ENCODE results near the gene CNTN1. TPM values are rescaled to one million over a fixed set of nuclear protein-coding genes. Genes with fewer than 3 reads are reported as not detected.

The CNTN1 gene
- polyA plus RNA-seq, 1 donor from 2014 or later, result 101 TPM

DNA sequence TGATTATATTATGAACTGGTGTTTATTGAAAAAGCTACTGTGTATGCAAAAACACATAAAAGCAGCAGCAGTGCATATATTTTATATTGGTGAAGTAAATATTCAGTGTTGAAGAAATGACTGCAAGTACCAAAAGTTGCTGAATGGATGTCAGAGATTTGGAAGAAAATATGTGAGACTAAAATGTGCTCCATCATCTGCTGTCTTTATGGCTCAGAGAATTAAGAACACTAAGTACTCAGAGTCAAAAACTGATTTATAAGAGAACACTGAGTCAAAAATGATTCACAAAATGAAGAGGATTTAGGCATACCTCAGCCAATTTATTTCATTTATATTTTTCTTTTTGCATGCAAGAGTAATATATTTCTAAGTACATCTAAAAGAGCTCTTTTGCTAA is 409.6 kb downstream of the CNTN1 start:
- Histone ChIP-seq H4K20me1 (ENCODE audit: insufficient read depth) (no peaks in the 10 kb centered on the region), H3F3A (ENCODE audit: insufficient read depth, low read length, poor library complexity, severe bottlenecking) (no peaks in the 10 kb centered on the region), H3K36me3 (ENCODE audit: insufficient read depth, low read length) (no peaks in the 10 kb centered on the region), H3K9me2 (ENCODE audit: insufficient read depth, low read length) (no peaks in the 10 kb centered on the region), H3K27me3 (ENCODE audit: insufficient read depth, low read depth, low read length) (no peaks in the 10 kb centered on the region), H2AFZ (ENCODE audit: low read depth, low read length) (no peak overlapping the region), H3K27ac (ENCODE audit: low read length) (no peak overlapping the region), H3K4me2 (ENCODE audit: low read length) (no peak overlapping the region), H3K4me3 (ENCODE audit: low read length) (no peak overlapping the region), H3K9ac (ENCODE audit: low read length) (no peak overlapping the region), H3K9me3 (ENCODE audit: low read length) (no peaks in the 10 kb centered on the region), H3K79me2 (replicated peaks; ENCODE audit: insufficient read depth, low read length) (no peaks in the 10 kb centered on the region)
- TF ChIP-seq EZH2 (IDR thresholded peaks at IDR 0.05; ENCODE audit: borderline replicate concordance, insufficient read depth, low read length, poor library complexity, severe bottlenecking), result no peak
- TF ChIP-seq, protein P1, sequence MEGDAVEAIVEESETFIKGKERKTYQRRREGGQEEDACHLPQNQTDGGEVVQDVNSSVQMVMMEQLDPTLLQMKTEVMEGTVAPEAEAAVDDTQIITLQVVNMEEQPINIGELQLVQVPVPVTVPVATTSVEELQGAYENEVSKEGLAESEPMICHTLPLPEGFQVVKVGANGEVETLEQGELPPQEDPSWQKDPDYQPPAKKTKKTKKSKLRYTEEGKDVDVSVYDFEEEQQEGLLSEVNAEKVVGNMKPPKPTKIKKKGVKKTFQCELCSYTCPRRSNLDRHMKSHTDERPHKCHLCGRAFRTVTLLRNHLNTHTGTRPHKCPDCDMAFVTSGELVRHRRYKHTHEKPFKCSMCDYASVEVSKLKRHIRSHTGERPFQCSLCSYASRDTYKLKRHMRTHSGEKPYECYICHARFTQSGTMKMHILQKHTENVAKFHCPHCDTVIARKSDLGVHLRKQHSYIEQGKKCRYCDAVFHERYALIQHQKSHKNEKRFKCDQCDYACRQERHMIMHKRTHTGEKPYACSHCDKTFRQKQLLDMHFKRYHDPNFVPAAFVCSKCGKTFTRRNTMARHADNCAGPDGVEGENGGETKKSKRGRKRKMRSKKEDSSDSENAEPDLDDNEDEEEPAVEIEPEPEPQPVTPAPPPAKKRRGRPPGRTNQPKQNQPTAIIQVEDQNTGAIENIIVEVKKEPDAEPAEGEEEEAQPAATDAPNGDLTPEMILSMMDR (IDR thresholded peaks at IDR 0.05; ENCODE audit: poor library complexity, severe bottlenecking), result no peak
- TF ChIP-seq SMC3 (conservative IDR thresholded peaks at IDR 0.05; ENCODE audit: poor library complexity), result no peak
- TF ChIP-seq MXI1 (conservative IDR thresholded peaks at IDR 0.05; ENCODE audit: poor library complexity, severe bottlenecking), result no peak
- TF ChIP-seq RAD21 (conservative IDR thresholded peaks at IDR 0.05), result no peak
- no peak for TF ChIP-seq TAF1 (IDR thresholded peaks at IDR 0.05; ENCODE audit: low read depth)
- no peak for TF ChIP-seq EP300 (conservative IDR thresholded peaks at IDR 0.05; ENCODE audit: poor library complexity, severe bottlenecking)
- TF ChIP-seq, protein P2, sequence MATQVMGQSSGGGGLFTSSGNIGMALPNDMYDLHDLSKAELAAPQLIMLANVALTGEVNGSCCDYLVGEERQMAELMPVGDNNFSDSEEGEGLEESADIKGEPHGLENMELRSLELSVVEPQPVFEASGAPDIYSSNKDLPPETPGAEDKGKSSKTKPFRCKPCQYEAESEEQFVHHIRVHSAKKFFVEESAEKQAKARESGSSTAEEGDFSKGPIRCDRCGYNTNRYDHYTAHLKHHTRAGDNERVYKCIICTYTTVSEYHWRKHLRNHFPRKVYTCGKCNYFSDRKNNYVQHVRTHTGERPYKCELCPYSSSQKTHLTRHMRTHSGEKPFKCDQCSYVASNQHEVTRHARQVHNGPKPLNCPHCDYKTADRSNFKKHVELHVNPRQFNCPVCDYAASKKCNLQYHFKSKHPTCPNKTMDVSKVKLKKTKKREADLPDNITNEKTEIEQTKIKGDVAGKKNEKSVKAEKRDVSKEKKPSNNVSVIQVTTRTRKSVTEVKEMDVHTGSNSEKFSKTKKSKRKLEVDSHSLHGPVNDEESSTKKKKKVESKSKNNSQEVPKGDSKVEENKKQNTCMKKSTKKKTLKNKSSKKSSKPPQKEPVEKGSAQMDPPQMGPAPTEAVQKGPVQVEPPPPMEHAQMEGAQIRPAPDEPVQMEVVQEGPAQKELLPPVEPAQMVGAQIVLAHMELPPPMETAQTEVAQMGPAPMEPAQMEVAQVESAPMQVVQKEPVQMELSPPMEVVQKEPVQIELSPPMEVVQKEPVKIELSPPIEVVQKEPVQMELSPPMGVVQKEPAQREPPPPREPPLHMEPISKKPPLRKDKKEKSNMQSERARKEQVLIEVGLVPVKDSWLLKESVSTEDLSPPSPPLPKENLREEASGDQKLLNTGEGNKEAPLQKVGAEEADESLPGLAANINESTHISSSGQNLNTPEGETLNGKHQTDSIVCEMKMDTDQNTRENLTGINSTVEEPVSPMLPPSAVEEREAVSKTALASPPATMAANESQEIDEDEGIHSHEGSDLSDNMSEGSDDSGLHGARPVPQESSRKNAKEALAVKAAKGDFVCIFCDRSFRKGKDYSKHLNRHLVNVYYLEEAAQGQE (IDR thresholded peaks at IDR 0.05; ENCODE audit: borderline replicate concordance), result no peak
- no peak for TF ChIP-seq POLR2AphosphoS5 (IDR thresholded peaks at IDR 0.05)

DNA sequence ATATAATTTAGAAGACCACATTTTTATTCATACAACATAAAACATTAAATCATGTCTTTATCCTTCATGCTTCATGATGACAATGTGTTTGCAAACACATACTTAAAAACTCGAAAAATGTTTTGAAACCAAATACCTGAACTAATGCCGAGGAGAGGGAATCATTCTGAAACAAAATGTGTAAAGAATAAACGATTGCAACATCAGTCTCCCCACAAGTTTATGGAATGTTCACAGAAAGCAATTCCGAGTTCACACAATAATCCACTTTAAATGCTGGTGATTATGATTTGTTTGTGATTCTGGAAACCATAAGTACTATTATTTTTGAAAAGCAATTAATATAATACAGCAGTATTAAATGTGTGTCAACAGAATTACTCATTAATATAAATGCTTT is 411.4 kb downstream of the CNTN1 start:
- Histone ChIP-seq H3K27ac (ENCODE audit: low read length) (no peak overlapping the region), H3F3A (ENCODE audit: insufficient read depth, low read length, poor library complexity, severe bottlenecking) (no peaks in the 10 kb centered on the region), H2AFZ (ENCODE audit: low read depth, low read length) (no peak overlapping the region), H3K9me3 (ENCODE audit: low read length) (no peaks in the 10 kb centered on the region), H4K20me1 (ENCODE audit: insufficient read depth) (no peaks in the 10 kb centered on the region), H3K9me2 (ENCODE audit: insufficient read depth, low read length) (no peaks in the 10 kb centered on the region), H3K79me2 (replicated peaks; ENCODE audit: insufficient read depth, low read length) (no peaks in the 10 kb centered on the region), H3K4me3 (ENCODE audit: low read length) (no peak overlapping the region), H3K27me3 (ENCODE audit: insufficient read depth, low read depth, low read length) (no peaks in the 10 kb centered on the region), H3K36me3 (ENCODE audit: insufficient read depth, low read length) (no peaks in the 10 kb centered on the region), H3K9ac (ENCODE audit: low read length) (no peak overlapping the region), H3K4me2 (ENCODE audit: low read length) (no peak overlapping the region)
- TF ChIP-seq, protein P1 (IDR thresholded peaks at IDR 0.05; ENCODE audit: poor library complexity, severe bottlenecking), result no peak
- TF ChIP-seq POLR2AphosphoS5 (IDR thresholded peaks at IDR 0.05) (no peak), EP300 (conservative IDR thresholded peaks at IDR 0.05; ENCODE audit: poor library complexity, severe bottlenecking) (no peak), RAD21 (conservative IDR thresholded peaks at IDR 0.05) (no peak), TAF1 (IDR thresholded peaks at IDR 0.05; ENCODE audit: low read depth) (no peak), MXI1 (conservative IDR thresholded peaks at IDR 0.05; ENCODE audit: poor library complexity, severe bottlenecking) (no peak)

Measured in neural cell (in vitro differentiated cells).